H1 (cell line): ENCODE results near the gene KIAA1671. TPM values are rescaled to one million over a fixed set of nuclear protein-coding genes. Genes with fewer than 3 reads are reported as not detected.

Experiments
- CTCF ChIA-PET: fragments of 300-600 bp; sonication (Branson Sonifier 250); formaldehyde crosslinking; loops from one replicate; lab custom pipeline; 2021; ENCODE audit not compliant: partially characterized antibody; lab: Charles Lee
- POLR2A ChIA-PET: fragments of 300-600 bp; sonication (Branson Sonifier 250); formaldehyde crosslinking; loops from one replicate; lab custom pipeline; 2021; ENCODE audit warnings: inconsistent platforms; ENCODE audit not compliant: partially characterized antibody; lab: Charles Lee
- DNase-seq, 2 experiments: peaks; one replicate each; pipeline versions ENCODE4 v3.0.0 to v3.0.0-alpha.2; 2010 to 2022; ENCODE audit warnings: low spot score in 2 of 2, low read depth in 1 of 2, mixed read lengths in 1 of 2
- FAIRE-seq: peaks from 2 replicates; lab custom pipeline; 2011; peaks lifted over from hg19 to GRCh38; lab: Jason Lieb, UNC
- H2AFZ ChIP-seq: 2 replicates; pipeline ENCODE4 v1.8.1; 2012; ENCODE audit warnings: low read length, inconsistent platforms
- H2AK5ac ChIP-seq: 2 replicates; pipeline ENCODE4 v1.6.1; 2013; ENCODE audit warnings: low read depth, low read length
- H2BK120ac ChIP-seq: replicated peaks from 2 replicates; pipeline ENCODE3; 2013; ENCODE audit warnings: low read depth, low read length, inconsistent platforms
- H2BK12ac ChIP-seq: 2 replicates; pipeline ENCODE4 v1.6.1; 2013; ENCODE audit warnings: low read depth, low read length
- H2BK15ac ChIP-seq: 2 replicates; pipeline ENCODE4 v1.6.1; 2013; ENCODE audit warnings: low read length
- H2BK20ac ChIP-seq: 2 replicates; pipeline ENCODE4 v1.6.1; 2013; ENCODE audit warnings: low read length
- H2BK5ac ChIP-seq: 2 replicates; pipeline ENCODE4 v1.6.1; 2013; ENCODE audit warnings: low read depth, low read length
- H3K14ac ChIP-seq: 2 replicates; pipeline ENCODE4 v1.6.1; 2013; ENCODE audit warnings: inconsistent platforms; ENCODE audit not compliant: insufficient read length
- H3K18ac ChIP-seq: 2 replicates; pipeline ENCODE4 v1.6.1; 2013; ENCODE audit warnings: low read length; ENCODE audit errors: extremely low read depth
- H3K23ac ChIP-seq: 2 replicates; pipeline ENCODE4 v1.6.1; 2013; ENCODE audit warnings: inconsistent platforms; ENCODE audit not compliant: insufficient read length
- H3K23me2 ChIP-seq: 2 replicates; pipeline ENCODE4 v1.6.1; 2013; ENCODE audit warnings: low read depth, low read length
- H3K27ac ChIP-seq: 2 replicates; pipeline ENCODE4 v1.6.1; 2011; ENCODE audit warnings: low read depth, low read length, inconsistent platforms
- H3K27me3 ChIP-seq, 4 experiments: replicated peaks in 1 of 4; 1 replicate in 1 of 4; 2 replicates in 3 of 4; pipeline versions ENCODE4 v1.6.1 to v1.8.1; 2011 to 2013; ENCODE audit warnings: low read length in 3 of 4, mild to moderate bottlenecking in 3 of 4, inconsistent platforms in 2 of 4, mixed read lengths in 2 of 4, moderate library complexity in 1 of 4; ENCODE audit not compliant: control insufficient read depth in 3 of 4, insufficient read depth in 3 of 4; ENCODE audit errors: extremely low read depth in 1 of 4
- H3K36me3 ChIP-seq, 4 experiments: 2 replicates each; pipeline versions ENCODE4 v1.6.1 to v1.8.1; 2011 to 2013; ENCODE audit warnings: mild to moderate bottlenecking in 4 of 4, low read length in 3 of 4, moderate library complexity in 2 of 4, control low read depth in 1 of 4, inconsistent platforms in 1 of 4; ENCODE audit not compliant: insufficient read depth in 4 of 4, control insufficient read depth in 2 of 4
- H3K4ac ChIP-seq: replicated peaks from 2 replicates; pipeline ENCODE3; 2013; ENCODE audit warnings: low read length, low read depth, mixed read lengths, inconsistent platforms; ENCODE audit not compliant: insufficient read length
- H3K4me1 ChIP-seq, 4 experiments: replicated peaks in 1 of 4; 1 replicate in 1 of 4; 2 replicates in 3 of 4; pipeline versions ENCODE4 v1.6.1 to v1.8.1; 2011 to 2013; ENCODE audit warnings: low read length in 3 of 4, inconsistent platforms in 2 of 4, mixed read lengths in 1 of 4; ENCODE audit not compliant: insufficient read depth in 4 of 4, control insufficient read depth in 3 of 4
- H3K4me2 ChIP-seq, 2 experiments: 2 replicates each; pipeline versions ENCODE4 v1.6.1 to v1.8.1; 2011 to 2013; ENCODE audit warnings: low read depth in 2 of 2, low read length in 2 of 2, control low read depth in 1 of 2, inconsistent platforms in 1 of 2, mild to moderate bottlenecking in 1 of 2; ENCODE audit not compliant: insufficient read depth in 1 of 2
- H3K4me3 ChIP-seq, 4 experiments: fragments of 200-600, 300-600 bp in 1 of 4; sonication (generic), shearing (Covaris generic), sonication (Bioruptor Twin) in 1 of 4; 2 replicates each; pipeline versions ENCODE4 v1.5.1 to v1.8.1; 2011 to 2016; ENCODE audit warnings: low read length in 4 of 4, low read depth in 3 of 4, control low read depth in 2 of 4, inconsistent platforms in 2 of 4, mild to moderate bottlenecking in 2 of 4, mixed read lengths in 1 of 4, moderate library complexity in 1 of 4; ENCODE audit not compliant: insufficient read depth in 2 of 4; ENCODE audit errors: extremely low read depth in 1 of 4
- H3K56ac ChIP-seq: replicated peaks from 2 replicates; pipeline ENCODE3; 2013; ENCODE audit warnings: low read depth, mild to moderate bottlenecking, mixed read lengths, low read length, inconsistent platforms; ENCODE audit not compliant: insufficient read length
- H3K79me1 ChIP-seq: 2 replicates; pipeline ENCODE4 v1.6.1; 2013; ENCODE audit warnings: low read depth, low read length, control low read depth
- H3K79me2 ChIP-seq, 2 experiments: 2 replicates each; pipeline versions ENCODE4 v1.6.1 to v1.8.1; 2012 to 2013; ENCODE audit warnings: low read length in 2 of 2, mild to moderate bottlenecking in 2 of 2, inconsistent platforms in 1 of 2; ENCODE audit not compliant: insufficient read depth in 2 of 2, control insufficient read depth in 1 of 2
- H3K9ac ChIP-seq, 4 experiments: replicated peaks in 1 of 4; 1 replicate in 1 of 4; 2 replicates in 3 of 4; pipeline versions ENCODE4 v1.6.1 to v1.8.1; 2011 to 2013; ENCODE audit warnings: low read depth in 3 of 4, low read length in 3 of 4, control low read depth in 2 of 4, mild to moderate bottlenecking in 2 of 4, moderate library complexity in 2 of 4, inconsistent platforms in 1 of 4; ENCODE audit errors: extremely low read depth in 1 of 4
- H3K9me3 ChIP-seq, 2 experiments: 2 replicates each; pipeline versions ENCODE4 v1.6.1 to v1.8.1; 2012 to 2013; ENCODE audit warnings: mild to moderate bottlenecking in 2 of 2, moderate library complexity in 2 of 2, control low read depth in 1 of 2, inconsistent platforms in 1 of 2, low read depth in 1 of 2, low read length in 1 of 2, mixed read lengths in 1 of 2; ENCODE audit not compliant: insufficient read depth in 2 of 2
- H4K20me1 ChIP-seq, 2 experiments: replicated peaks in 1 of 2; 2 replicates each; pipeline versions ENCODE3 to v1.8.1; 2011 to 2013; ENCODE audit warnings: inconsistent platforms in 2 of 2, low read length in 2 of 2, mild to moderate bottlenecking in 1 of 2; ENCODE audit not compliant: insufficient read depth in 2 of 2, control insufficient read depth in 1 of 2
- H4K5ac ChIP-seq: 2 replicates; pipeline ENCODE4 v1.6.1; 2013; ENCODE audit warnings: low read length, low read depth, mixed read lengths, inconsistent platforms; ENCODE audit not compliant: insufficient read length
- H4K8ac ChIP-seq: 2 replicates; pipeline ENCODE4 v1.8.0; 2013; ENCODE audit warnings: mild to moderate bottlenecking, moderate library complexity, low read length, inconsistent platforms; ENCODE audit not compliant: insufficient read depth; ENCODE audit errors: extremely low read depth
- H4K91ac ChIP-seq: replicated peaks from 2 replicates; pipeline ENCODE3; 2013; ENCODE audit warnings: low read length, mixed read lengths, inconsistent platforms; ENCODE audit not compliant: insufficient read length
- BCL11A ChIP-seq, 2 experiments: IDR thresholded peaks; one replicate each; pipeline ENCODE4 v1.6.1; 2011; ENCODE audit warnings: low read depth in 2 of 2, low read length in 2 of 2, mild to moderate bottlenecking in 2 of 2
- CTCF ChIP-seq, 3 experiments: IDR thresholded peaks; 1 replicate in 2 of 3; 2 replicates in 1 of 3; pipeline versions ENCODE4 v1.5.1 to v1.6.1; 2011; ENCODE audit warnings: low read length in 3 of 3, mild to moderate bottlenecking in 3 of 3, inconsistent platforms in 2 of 3, low read depth in 1 of 3, moderate library complexity in 1 of 3; ENCODE audit not compliant: insufficient read depth in 1 of 3; ENCODE audit errors: control extremely low read depth in 1 of 3
- KDM1A ChIP-seq: fragments of 200-600, 300-600 bp; sonication (generic); IDR thresholded peaks from 2 replicates; pipeline ENCODE4 v1.7.1; 2016; ENCODE audit warnings: mild to moderate bottlenecking, low read length, borderline replicate concordance
- MAX ChIP-seq: IDR thresholded peaks from 2 replicates; pipeline ENCODE4 v1.6.1; 2012; ENCODE audit warnings: inconsistent platforms
- NRF1 ChIP-seq: IDR thresholded peaks from 2 replicates; pipeline ENCODE4 v1.6.1; 2011; ENCODE audit warnings: mild to moderate bottlenecking, low read depth, low read length, improper control_type of control experiment
- SIX5 ChIP-seq: IDR thresholded peaks from 2 replicates; pipeline ENCODE4 v1.6.1; 2011; ENCODE audit warnings: mild to moderate bottlenecking, low read depth, low read length
- TCF12 ChIP-seq: IDR thresholded peaks from 2 replicates; pipeline ENCODE4 v1.6.1; 2011; ENCODE audit warnings: low read depth, mild to moderate bottlenecking, low read length
- YY1 ChIP-seq: IDR thresholded peaks from 2 replicates; pipeline ENCODE4 v1.6.1; 2011; ENCODE audit warnings: low read depth, mild to moderate bottlenecking, low read length
- WGBS, 2 experiments: shearing (Covaris generic) in 1 of 2; methylation state at CpG; one replicate each; pipeline versions ENCODE4 v1.1.6 to v1.1.7; 2013 to 2015; ENCODE audit warnings: low lambda C conversion rate in 2 of 2, mixed read lengths in 2 of 2, inconsistent platforms in 1 of 2, low coverage in 1 of 2, missing lambda C conversion rate in 1 of 2; ENCODE audit not compliant: insufficient replicate concordance in 2 of 2, insufficient coverage in 1 of 2, insufficient read length in 1 of 2; ENCODE audit errors: extremely low coverage in 1 of 2, missing lambda C conversion rate in 1 of 2; 5-methylcytosine and 5-hydroxymethylcytosine counted together
- polyA plus RNA-seq, 7 experiments: library from polyadenylated mRNA; depleted of rRNA in 3 of 7; stranded (reverse) in 5 of 7; unstranded in 2 of 7; fragments of >200 nt in 5 of 7; fragments of 200-250 nt in 2 of 7; gene quantifications; 1 replicate in 5 of 7; 2 replicates in 1 of 7; 4 replicates in 1 of 7; pipeline versions ENCODE4 v1.2.1 to v1.2.3, GENCODE V29; 2011 to 2013; ENCODE audit warnings: missing spikeins in 2 of 7, mixed read lengths in 2 of 7
- total RNA-seq: library from RNA; stranded (reverse); fragmentation: NEBNext Ultra II Directional; extraction: Animal tissue kit (Norgen Biotek cat#: 25700); gene quantifications from 2 replicates; pipeline ENCODE4 v1.2.1, GENCODE V29; 2021

Gene KIAA1671
- total and polyA plus RNA-seq, 2 of the 8 experiments (the other 6 are each of a cell fraction or from before 2014, with no cell fraction given), result 6.4 to 23.9 TPM

GRCh38 chr22:25048659-25049647 is 96.4 kb downstream of the KIAA1671 start:
- no peak overlapping the region for H3K14ac ChIP-seq
- no peaks in the 10 kb centered on the region for H3K27me3 ChIP-seq
- peaks cover 8 to 17% (median 11%) of the 10 kb centered on the region in 4 experiments; a peak in 5 of 8 replicates for H3K36me3 ChIP-seq
- 73% methylated on average over 9 of the region's 9 CpGs; no CpG with 5 or more reads in 1 of the 2 experiments for WGBS, 2 experiments
- no peak overlapping the region for H3K4me2 ChIP-seq
- H4K8ac ChIP-seq, result no peak overlapping the region
- no peak overlapping the region for H2AFZ ChIP-seq
- H4K91ac ChIP-seq, result no peak overlapping the region
- no peak overlapping the region for H3K9ac ChIP-seq
- DNase-seq, result peak in 1 of 2 experiments; percentile 84
- H2BK12ac ChIP-seq, result no peak overlapping the region
- no peaks in the 10 kb centered on the region for H3K23me2 ChIP-seq
- H3K9me3 ChIP-seq, result peaks cover 10 to 14% of the 10 kb centered on the region in 2 experiments; a peak in 3 of 4 replicates
- H2BK20ac ChIP-seq, result no peak overlapping the region
- H3K23ac ChIP-seq, result no peak overlapping the region
- ChIA-PET CTCF (interaction anchor here (0.6 to 11.6 kb wide), 34 partner anchors 8 to 838 kb away, joined by 3 to 221 read pairs (median 4); partner anchors contain the start of genes KIAA1671 and LHFPL7), POLR2A (interaction anchor here (1.0 kb wide), 2 partner anchors 99 to 101 kb away, joined by 3 to 4 read pairs; no protein-coding TSS in a partner anchor)
- H3K18ac ChIP-seq, result no peak overlapping the region
- no peak overlapping the region for H2BK120ac ChIP-seq
- H3K79me2 ChIP-seq, result no peaks in the 10 kb centered on the region
- no peak overlapping the region for H4K5ac ChIP-seq
- H2BK15ac ChIP-seq, result no peak overlapping the region
- H4K20me1 ChIP-seq, result peaks cover 2 to 3% of the 10 kb centered on the region in 2 experiments
- H3K4me1 ChIP-seq, result no peaks in the 10 kb centered on the region
- no peak overlapping the region for H2BK5ac ChIP-seq
- no peak overlapping the region for H3K4me3 ChIP-seq
- no peaks in the 10 kb centered on the region for H3K79me1 ChIP-seq
- H3K4ac ChIP-seq, result no peak overlapping the region
- no peak overlapping the region for H3K56ac ChIP-seq
- no peak overlapping the region for H2AK5ac ChIP-seq
- H3K27ac ChIP-seq, result no peak overlapping the region
- FAIRE-seq, result peak; percentile 91
- peak; percentile 47; the same call in 1 of the 2 replicates for TF ChIP-seq YY1
- 0 out of 2 replicates have a peak, but pooled peaks have one; percentile 58 for TF ChIP-seq TCF12
- no peak for TF ChIP-seq NRF1
- no peak for TF ChIP-seq SIX5
- TF ChIP-seq CTCF (IDR thresholded peaks at IDR 0.05; ENCODE audit: control extremely low read depth in 1 of 3, insufficient read depth in 1 of 3, low read depth in 1 of 3, low read length in 3 of 3), result peak; percentile 90 to 98 (median 91)
- TF ChIP-seq KDM1A, result peak; percentile 54; the same call in 1 of the 2 replicates
- TF ChIP-seq BCL11A (IDR thresholded peaks at IDR 0.05; ENCODE audit: low read depth in 2 of 2, low read length in 2 of 2), result no peak
- TF ChIP-seq MAX, result peak; percentile 68; the same call in 1 of the 2 replicates
